Esophagus muscularis mucosa (tissue), 3 donors: Measurements from ENCODE around the gene BICDL1.

Source experiments
- CTCF ChIP-seq, 3 experiments: fragments of 200-600 bp in 2 of 3; fragments of 450-650 bp in 1 of 3; sonication (generic) in 2 of 3; IDR thresholded peaks; one replicate each; pipeline ENCODE4 v1.5.1; 2017 to 2019; ENCODE audit warnings: antibody characterized with exemption in 3 of 3, mild to moderate bottlenecking in 2 of 3, moderate library complexity in 1 of 3
- POLR2A ChIP-seq: fragments of 450-650 bp; IDR thresholded peaks from one replicate; pipeline ENCODE4 v1.6.1; 2017; ENCODE audit warnings: antibody characterized with exemption, moderate library complexity, mild to moderate bottlenecking, low read depth
- POLR2AphosphoS5 ChIP-seq, 2 donors: sonication (generic); formaldehyde crosslinking; IDR thresholded peaks; one replicate each; pipeline ENCODE4 v1.6.1; 2017; ENCODE audit warnings: antibody characterized with exemption in 2 of 2

GRCh38 chr12:119988472-119989360 is at the start of gene BICDL1:
- TF ChIP-seq CTCF (IDR thresholded peaks at IDR 0.05), result no peak
- no peak for TF ChIP-seq POLR2A
- no peak for TF ChIP-seq POLR2AphosphoS5 (IDR thresholded peaks at IDR 0.05)
